ENCODE results near the gene FAM111A. TPM values are rescaled to one million over a fixed set of nuclear protein-coding genes. Genes with fewer than 3 reads are reported as not detected.
"Not testable (repeated sequence)": the region's sequence is repeated elsewhere in the genome, so short reads cannot be mapped to it uniquely, and the experiment has no call there.

The FAM111A gene, protein sequence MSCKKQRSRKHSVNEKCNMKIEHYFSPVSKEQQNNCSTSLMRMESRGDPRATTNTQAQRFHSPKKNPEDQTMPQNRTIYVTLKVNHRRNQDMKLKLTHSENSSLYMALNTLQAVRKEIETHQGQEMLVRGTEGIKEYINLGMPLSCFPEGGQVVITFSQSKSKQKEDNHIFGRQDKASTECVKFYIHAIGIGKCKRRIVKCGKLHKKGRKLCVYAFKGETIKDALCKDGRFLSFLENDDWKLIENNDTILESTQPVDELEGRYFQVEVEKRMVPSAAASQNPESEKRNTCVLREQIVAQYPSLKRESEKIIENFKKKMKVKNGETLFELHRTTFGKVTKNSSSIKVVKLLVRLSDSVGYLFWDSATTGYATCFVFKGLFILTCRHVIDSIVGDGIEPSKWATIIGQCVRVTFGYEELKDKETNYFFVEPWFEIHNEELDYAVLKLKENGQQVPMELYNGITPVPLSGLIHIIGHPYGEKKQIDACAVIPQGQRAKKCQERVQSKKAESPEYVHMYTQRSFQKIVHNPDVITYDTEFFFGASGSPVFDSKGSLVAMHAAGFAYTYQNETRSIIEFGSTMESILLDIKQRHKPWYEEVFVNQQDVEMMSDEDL
- total RNA-seq (10 to 100 TPM; 17.5 to 26.5 (median 20.4) TPM), polyA plus RNA-seq (10 to 100 TPM; 10.6 to 22.1 TPM)
- long read RNA-seq, donor 1, partial matches to known transcripts, result 5 of 32 reads
- long read RNA-seq, donor 1, other reads (novel, unspliced or antisense), result 25 of 32 reads
- long read RNA-seq, donor 2, full-length matches to known transcripts, result 4 of 4 reads
- long read RNA-seq, donor 2, partial matches to known transcripts, result 0 of 4 reads
- long read RNA-seq, donor 2, other reads (novel, unspliced or antisense), result 0 of 4 reads
- long read RNA-seq, donor 3, partial matches to known transcripts, result 0 of 7 reads
- long read RNA-seq, donor 3, other reads (novel, unspliced or antisense), result 6 of 7 reads

DNA sequence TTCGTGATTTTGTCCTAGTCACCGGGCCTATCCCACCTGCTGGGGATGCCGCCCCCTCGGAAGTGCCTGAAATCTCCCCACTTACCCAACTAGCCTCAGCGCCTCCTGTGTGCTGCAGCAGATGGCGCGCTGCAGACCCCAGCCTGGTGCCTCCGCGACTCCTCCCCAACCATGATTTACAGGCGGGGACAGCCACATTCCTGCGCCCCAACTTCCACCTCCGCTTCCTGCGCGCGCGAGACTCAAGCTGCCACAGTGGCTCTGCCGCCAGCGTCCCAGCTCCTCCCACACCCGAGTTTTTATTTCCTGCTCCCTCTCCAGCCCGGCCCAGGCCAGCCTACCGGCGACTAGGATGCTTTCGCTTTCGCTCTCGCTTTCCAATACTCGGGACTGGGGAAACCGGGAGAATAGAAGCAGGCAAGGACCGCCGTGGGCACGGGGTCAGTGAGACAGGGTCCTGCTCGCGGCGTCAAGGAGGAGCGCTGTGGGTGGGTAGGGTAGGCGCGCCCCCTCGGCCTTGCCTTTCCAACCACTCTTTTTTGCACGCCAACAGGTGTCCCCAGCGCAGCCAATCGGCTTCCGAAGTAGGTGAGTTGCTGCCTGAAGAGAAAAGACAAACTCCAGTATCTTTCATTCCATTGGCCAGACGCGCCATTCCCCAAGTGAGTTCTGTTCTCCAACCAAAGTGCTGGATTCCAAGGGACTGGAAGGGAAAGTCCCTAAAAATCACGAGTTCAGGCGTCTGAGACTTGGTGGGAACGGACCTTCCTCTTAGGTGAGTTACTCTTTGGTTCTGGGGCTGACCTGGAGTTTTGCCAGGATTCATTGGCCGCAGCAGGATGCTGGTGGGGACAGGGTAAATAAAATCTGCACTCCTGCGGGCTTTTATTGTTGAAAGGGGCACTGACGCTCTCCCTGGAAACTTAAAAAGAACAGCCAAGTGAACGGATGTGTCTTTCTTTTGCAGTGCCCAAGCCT, at the start of gene FAM111A:
Gene FAM111A (plus strand): TSS at position 327 of the 978 bp plus-strand sequence. CDS start 6,017 bp downstream, outside the sequence.
- Histone ChIP-seq H3K27ac (peak within 1 kb of the TSS; percentile 67 to 87), H3K4me3 (peak within 1 kb of the TSS; percentile 70), H3K36me3 (no peaks in the 10 kb centered on the region), H3K4me1 (ENCODE audit: insufficient read depth) (peaks cover 6% of the 10 kb centered on the region), H3K27me3 (no peaks in the 10 kb centered on the region), H3K9me3 (no peaks in the 10 kb centered on the region)
- WGBS, 3 donors, result 0 to 1% (median 0%) methylated on average over 47 to 50 of the region's 50 CpGs
- TF ChIP-seq EP300 (IDR thresholded peaks at IDR 0.05), result no peak
- TF ChIP-seq, protein P1, sequence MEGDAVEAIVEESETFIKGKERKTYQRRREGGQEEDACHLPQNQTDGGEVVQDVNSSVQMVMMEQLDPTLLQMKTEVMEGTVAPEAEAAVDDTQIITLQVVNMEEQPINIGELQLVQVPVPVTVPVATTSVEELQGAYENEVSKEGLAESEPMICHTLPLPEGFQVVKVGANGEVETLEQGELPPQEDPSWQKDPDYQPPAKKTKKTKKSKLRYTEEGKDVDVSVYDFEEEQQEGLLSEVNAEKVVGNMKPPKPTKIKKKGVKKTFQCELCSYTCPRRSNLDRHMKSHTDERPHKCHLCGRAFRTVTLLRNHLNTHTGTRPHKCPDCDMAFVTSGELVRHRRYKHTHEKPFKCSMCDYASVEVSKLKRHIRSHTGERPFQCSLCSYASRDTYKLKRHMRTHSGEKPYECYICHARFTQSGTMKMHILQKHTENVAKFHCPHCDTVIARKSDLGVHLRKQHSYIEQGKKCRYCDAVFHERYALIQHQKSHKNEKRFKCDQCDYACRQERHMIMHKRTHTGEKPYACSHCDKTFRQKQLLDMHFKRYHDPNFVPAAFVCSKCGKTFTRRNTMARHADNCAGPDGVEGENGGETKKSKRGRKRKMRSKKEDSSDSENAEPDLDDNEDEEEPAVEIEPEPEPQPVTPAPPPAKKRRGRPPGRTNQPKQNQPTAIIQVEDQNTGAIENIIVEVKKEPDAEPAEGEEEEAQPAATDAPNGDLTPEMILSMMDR (IDR thresholded peaks at IDR 0.05), result peak in 1 of 3 donors; percentile 17
- DNase-seq, result peak; percentile 79 to 85 (median 81)
- intact Hi-C loops (cut with DNase I), result no loop called here

- H3K27ac ChIP-seq; intact Hi-C loops (cut with DNase I); H3K36me3 ChIP-seq; H3K4me3 ChIP-seq; H3K9me3 ChIP-seq; DNase-seq; H3K4me1 ChIP-seq (ENCODE audit: insufficient read depth); H3K27me3 ChIP-seq: not testable (repeated sequence)
These were observed 49.1 kb upstream of the FAM111A start for GRCh38 chr11:59093576-59093975.

- intact Hi-C loops (cut with DNase I); H3K4me3 ChIP-seq; H3K36me3 ChIP-seq; H3K4me1 ChIP-seq (ENCODE audit: insufficient read depth); H3K27ac ChIP-seq; H3K9me3 ChIP-seq; H3K27me3 ChIP-seq; DNase-seq: not testable (repeated sequence)
- 19 to 33% (median 19%) methylated on average over 1 of the region's 1 CpG for WGBS, 3 donors
These were observed 47.4 kb upstream of the FAM111A start for GRCh38 chr11:59095225-59095624.

GRCh38 chr11:59095972-59096575, 46.6 kb upstream of the FAM111A start:
- H3K36me3 ChIP-seq; H3K4me1 ChIP-seq (ENCODE audit: insufficient read depth); H3K4me3 ChIP-seq; DNase-seq; H3K27me3 ChIP-seq; H3K9me3 ChIP-seq; H3K27ac ChIP-seq; intact Hi-C loops (cut with DNase I): not testable (repeated sequence)
- WGBS, 3 donors, result 65 to 74% (median 68%) methylated on average over 5 of the region's 5 CpGs

GRCh38 chr11:59097113-59097708, 45.4 kb upstream of the FAM111A start:
- Histone ChIP-seq H3K4me3 (no peak overlapping the region), H3K27me3 (no peaks in the 10 kb centered on the region), H3K9me3 (no peaks in the 10 kb centered on the region), H3K4me1 (ENCODE audit: insufficient read depth) (no peaks in the 10 kb centered on the region), H3K27ac (no peak overlapping the region), H3K36me3 (no peaks in the 10 kb centered on the region)
- intact Hi-C loops (cut with DNase I), result no loop called here
- 90 to 96% (median 94%) methylated on average over 5 of the region's 5 CpGs for WGBS, 3 donors
- TF ChIP-seq EP300 (IDR thresholded peaks at IDR 0.05) (no peak), POLR2A (IDR thresholded peaks at IDR 0.05) (no peak)
- TF ChIP-seq, protein P1 (IDR thresholded peaks at IDR 0.05), result no peak
- DNase-seq, result peak in 2 of 5 donors; percentile 19 to 52

DNA sequence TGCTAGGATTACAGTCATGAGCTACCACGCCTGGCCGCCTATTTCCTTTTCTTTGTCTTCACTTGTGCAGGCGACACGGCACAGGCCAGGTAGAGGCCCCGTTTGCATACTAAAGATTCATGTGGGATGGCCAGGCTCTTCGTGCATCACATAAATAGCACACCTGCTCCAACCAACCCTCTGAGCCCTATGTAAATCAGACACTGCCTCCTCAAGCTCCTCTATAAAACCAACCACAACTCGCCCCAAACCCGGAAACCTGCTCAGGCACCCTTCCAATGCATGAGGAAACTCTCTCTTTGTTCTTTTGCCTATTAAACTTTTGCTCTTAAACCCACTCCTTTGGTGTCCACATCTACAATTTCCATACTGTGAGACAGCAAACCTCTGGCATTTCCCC, 44.7 kb upstream of the FAM111A start:
- H3K4me3 ChIP-seq; H3K27ac ChIP-seq; H3K36me3 ChIP-seq; H3K9me3 ChIP-seq; H3K4me1 ChIP-seq (ENCODE audit: insufficient read depth); H3K27me3 ChIP-seq; DNase-seq; intact Hi-C loops (cut with DNase I): not testable (repeated sequence)
- WGBS, 3 donors, result 79 to 87% (median 85%) methylated on average over 8 of the region's 8 CpGs

Measured in ovary (tissue), 10 donors.